Activated CD4-positive, alpha-beta T cell treated with anti-CD3 and anti-CD28 coated beads for 36 hours (primary cell): ENCODE measurements around the gene FGD5. TPM values are rescaled to one million over a fixed set of nuclear protein-coding genes. Genes with fewer than 3 reads are reported as not detected.

ENCODE experiments used
- ATAC-seq: fragments of 200-7000 bp; cut with Tn5 transposase; one replicate; pipeline ENCODE4 v1.10.0; 2021; ENCODE audit warnings: mild to moderate bottlenecking, moderate library complexity
- CTCF ChIA-PET: fragments of 350-600 bp; sonication (Branson Sonifier 250); formaldehyde crosslinking; loops from one replicate; lab custom pipeline; 2021; ENCODE audit warnings: antibody characterized with exemption; lab: Charles Lee
- POLR2A ChIA-PET: fragments of 350-600 bp; sonication (Branson Sonifier 250); formaldehyde crosslinking; loops from one replicate; lab custom pipeline; 2021; ENCODE audit warnings: antibody characterized with exemption, inconsistent platforms; lab: Charles Lee
- DNase-seq: peaks from one replicate; pipeline ENCODE4 v3.0.0-alpha.2; 2020
- H3K27ac Mint-ChIP-seq: one replicate; pipeline ENCODE4 v1.8.0; 2021; ENCODE audit warnings: mixed read lengths
- H3K27me3 Mint-ChIP-seq: one replicate; pipeline ENCODE4 v1.8.0; 2021; ENCODE audit warnings: mixed read lengths
- H3K36me3 Mint-ChIP-seq: one replicate; pipeline ENCODE4 v1.8.0; 2021; ENCODE audit warnings: low read depth, mixed read lengths
- H3K4me1 Mint-ChIP-seq: one replicate; pipeline ENCODE4 v1.8.0; 2021; ENCODE audit warnings: mixed read lengths
- H3K4me3 Mint-ChIP-seq: one replicate; pipeline ENCODE4 v1.8.0; 2021; ENCODE audit warnings: mild to moderate bottlenecking, moderate library complexity, mixed read lengths
- H3K9me3 Mint-ChIP-seq: one replicate; pipeline ENCODE4 v1.8.0; 2021; ENCODE audit warnings: low read depth, mixed read lengths
- intact Hi-C, 2 experiments: fragments of 100-400 bp; cut with DNase I in 1 of 2; cut with micrococcal nuclease in 1 of 2; formaldehyde crosslinking; loops; one replicate each; pipeline versions ENCODE4 v1.14.2 to v1.15.1; 2022 to 2024; cut with DNase I, micrococcal nuclease
- total RNA-seq, 2 experiments: library from RNA; stranded (reverse); gene quantifications; one replicate each; pipeline ENCODE4 v1.2.3, GENCODE V29; 2021

FGD5 gene
- total RNA-seq, 2 experiments from 2014 or later, result 0.09 TPM; not detected in 1

DNA sequence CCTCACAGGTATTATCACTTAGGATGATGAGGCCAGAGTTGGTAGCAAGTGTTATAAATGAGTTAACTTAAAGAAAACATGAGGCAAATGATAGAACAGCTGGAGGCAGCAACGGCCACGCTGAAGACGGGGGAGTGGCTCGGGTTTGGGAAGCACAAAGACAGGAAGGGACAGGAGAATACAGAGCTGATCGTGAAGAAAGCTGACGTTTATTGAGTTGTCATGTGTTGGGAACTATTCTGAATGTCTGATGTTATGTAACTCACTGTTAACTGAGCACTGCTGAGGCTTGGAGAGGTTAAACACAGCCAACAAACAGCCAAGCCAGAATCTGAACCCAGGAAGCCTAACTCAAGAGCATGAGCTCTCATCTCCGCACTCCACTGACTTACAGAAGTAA is 42.3 kb downstream of the FGD5 start:
- POLR2A ChIA-PET, result interaction anchor here (0.6 kb wide), 1 partner anchor 57 kb away, joined by 4 read pairs; no protein-coding TSS in a partner anchor

DNA sequence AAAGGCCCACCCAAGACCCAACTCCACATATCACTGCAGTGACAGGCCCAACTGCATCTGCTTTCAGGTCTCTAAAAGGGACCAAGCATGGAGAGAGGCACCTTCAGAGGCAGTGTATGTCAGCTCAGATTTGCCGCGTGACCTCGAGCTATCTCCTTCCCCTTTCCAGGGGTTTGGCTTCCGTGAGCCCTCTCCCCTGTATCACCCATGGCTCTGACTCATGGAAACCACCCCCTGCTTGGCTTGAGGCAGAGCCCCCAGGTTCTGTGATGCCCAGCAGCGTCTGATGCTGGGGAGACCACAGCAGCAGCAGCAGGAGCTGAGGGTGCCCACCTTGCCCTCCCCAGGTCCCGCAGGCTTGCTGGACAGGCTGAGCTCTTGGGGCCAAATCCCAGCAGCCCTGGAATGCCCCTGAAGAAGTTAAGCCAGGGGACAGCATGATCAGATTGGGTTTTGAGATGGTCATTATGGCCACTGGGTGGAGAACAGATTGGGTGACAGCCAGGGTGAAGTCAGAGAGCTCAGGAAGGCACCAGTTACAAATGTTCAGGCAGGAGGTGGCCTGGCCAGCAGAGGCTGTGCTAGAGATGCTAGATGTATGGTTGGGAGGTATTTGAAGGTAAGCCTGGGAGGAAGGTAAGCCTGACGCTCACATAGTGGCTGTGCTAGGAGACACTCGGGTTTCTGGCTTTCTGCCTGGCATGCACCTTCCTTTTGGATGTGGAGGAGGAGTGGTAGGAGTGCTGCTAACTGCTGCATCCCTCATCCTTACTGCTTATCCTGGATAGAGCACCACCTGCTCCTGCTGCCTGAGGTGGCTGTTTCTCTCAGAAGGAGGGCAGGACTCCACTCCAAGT is 42.9 kb downstream of the FGD5 start:
- Mint-ChIP-seq H3K27ac (no peak overlapping the region), H3K4me3 (no peak overlapping the region), H3K4me1 (no peaks in the 10 kb centered on the region), H3K36me3 (no peaks in the 10 kb centered on the region), H3K27me3 (peaks cover 5% of the 10 kb centered on the region), H3K9me3 (no peaks in the 10 kb centered on the region)
- ChIA-PET POLR2A (no interaction called here), CTCF (interaction anchor here (2.1 kb wide), 1 partner anchor 59 kb away, joined by 5 read pairs; no protein-coding TSS in a partner anchor)
- intact Hi-C loops, result no loop called here
- DNase-seq, result no peak
- no peak for ATAC-seq

More for the DNA sequence above, 42.3 kb downstream of the FGD5 start:
- intact Hi-C loops, result no loop called here
- CTCF ChIA-PET, result interaction anchor here (2.1 kb wide), 1 partner anchor 60 kb away, joined by 5 read pairs; no protein-coding TSS in a partner anchor
- H3K27ac Mint-ChIP-seq, result no peak overlapping the region
- H3K27me3 Mint-ChIP-seq, result peaks cover 5% of the 10 kb centered on the region
- H3K4me1 Mint-ChIP-seq, result no peaks in the 10 kb centered on the region
- ATAC-seq, result no peak
- H3K4me3 Mint-ChIP-seq, result no peak overlapping the region
- no peak for DNase-seq
- H3K9me3 Mint-ChIP-seq, result no peaks in the 10 kb centered on the region
- H3K36me3 Mint-ChIP-seq, result no peaks in the 10 kb centered on the region

DNA sequence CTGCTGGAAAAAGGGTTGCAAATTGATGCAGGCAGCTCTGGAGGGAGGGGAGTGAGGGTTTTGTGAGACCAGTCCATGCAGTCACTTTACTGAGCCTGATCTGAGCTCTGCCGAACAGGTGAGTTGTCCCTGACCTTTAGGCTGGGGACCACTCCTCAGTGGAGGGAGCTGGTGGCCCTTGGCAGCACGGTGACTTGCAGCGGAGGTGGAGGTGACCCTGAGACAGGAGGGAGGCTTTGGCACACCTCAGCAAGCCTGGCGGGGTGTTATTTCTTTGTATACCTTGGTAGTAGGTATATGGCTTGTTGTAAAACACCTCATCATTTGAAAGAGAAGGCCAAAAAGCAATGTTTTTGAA is 43.5 kb downstream of the FGD5 start:
- ChIA-PET POLR2A (no interaction called here), CTCF (interaction anchor here (2.1 kb wide), 1 partner anchor 59 kb away, joined by 5 read pairs; no protein-coding TSS in a partner anchor)
- H3K9me3 Mint-ChIP-seq, result no peaks in the 10 kb centered on the region
- no peak for ATAC-seq
- DNase-seq, result no peak
- no peaks in the 10 kb centered on the region for H3K36me3 Mint-ChIP-seq
- no peak overlapping the region for H3K27ac Mint-ChIP-seq
- no peak overlapping the region for H3K4me3 Mint-ChIP-seq
- intact Hi-C loops, result no loop called here
- no peaks in the 10 kb centered on the region for H3K4me1 Mint-ChIP-seq
- peaks cover 5% of the 10 kb centered on the region for H3K27me3 Mint-ChIP-seq

DNA sequence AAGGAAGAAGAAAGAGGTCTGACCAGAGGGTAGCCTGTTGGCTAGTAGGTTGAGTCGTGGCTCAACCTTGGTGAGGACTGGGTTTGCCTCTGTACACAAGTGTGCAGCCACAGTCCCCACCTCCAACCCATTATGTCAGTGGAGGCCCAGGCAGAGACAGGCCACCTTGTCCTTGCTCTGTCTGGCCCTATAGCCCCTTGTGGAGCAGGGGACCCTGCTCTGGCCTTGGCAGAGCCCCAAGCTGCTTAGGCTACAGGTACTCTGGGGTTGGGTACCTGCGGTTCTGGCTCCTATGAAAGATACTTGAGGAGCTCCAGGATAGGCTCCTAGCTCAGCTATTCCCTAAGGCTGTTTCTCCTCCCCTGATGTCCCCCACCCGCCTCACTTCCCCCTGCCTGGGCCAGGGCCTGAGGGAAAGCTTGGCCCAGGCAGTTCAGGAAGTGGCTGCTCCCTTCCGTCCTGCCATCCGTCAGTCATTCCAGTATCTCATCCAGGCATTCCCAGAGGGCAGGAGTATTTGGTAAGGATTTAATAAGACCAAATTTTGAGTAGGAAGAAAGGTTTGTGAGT is 44.0 kb downstream of the FGD5 start:
- Mint-ChIP-seq H3K27me3 (peaks cover 5% of the 10 kb centered on the region), H3K4me3 (no peak overlapping the region), H3K27ac (no peak overlapping the region), H3K36me3 (no peaks in the 10 kb centered on the region), H3K4me1 (no peaks in the 10 kb centered on the region), H3K9me3 (no peaks in the 10 kb centered on the region)
- DNase-seq (no peak), ATAC-seq (no peak)
- intact Hi-C loops, result no loop called here
- ChIA-PET CTCF (no interaction called here), POLR2A (no interaction called here)

DNA sequence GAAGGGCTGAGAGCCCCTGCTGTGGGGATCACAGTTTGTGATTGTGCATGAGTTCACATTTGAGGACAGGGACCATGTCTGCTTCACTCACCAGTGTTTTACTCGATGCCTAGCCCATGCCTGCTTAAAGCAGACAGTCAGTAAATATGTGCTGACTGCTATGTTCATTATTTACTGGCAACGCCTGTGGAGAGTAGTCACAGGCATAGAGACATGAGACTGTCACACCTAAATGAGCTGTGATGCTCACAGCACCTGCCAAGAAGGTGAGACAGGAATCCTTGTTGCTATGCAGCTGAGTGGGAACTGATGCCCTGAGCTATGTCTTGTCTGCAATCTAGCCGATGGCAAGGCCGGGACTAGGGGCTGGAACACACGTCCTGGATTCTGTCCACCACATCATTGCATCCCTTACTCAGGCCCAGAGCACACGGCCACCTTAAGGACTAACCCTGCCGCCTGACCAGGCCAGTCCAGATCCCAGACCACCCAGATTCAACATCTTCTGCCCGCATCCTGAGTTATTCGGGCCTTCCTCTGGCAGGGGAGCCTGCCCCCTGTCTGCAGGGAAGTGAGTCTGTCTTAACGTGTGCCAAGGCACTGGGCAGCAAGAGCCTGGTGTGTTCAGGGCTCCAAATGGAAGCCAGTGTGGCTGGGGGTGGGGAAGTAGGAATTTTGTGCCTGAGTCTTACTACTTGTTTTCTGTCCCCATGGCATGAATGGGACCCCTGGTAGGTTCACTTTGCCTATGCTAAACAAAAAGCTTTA is 44.8 kb downstream of the FGD5 start:
- POLR2A ChIA-PET, result no interaction called here
- Mint-ChIP-seq H3K36me3 (no peaks in the 10 kb centered on the region), H3K4me1 (no peaks in the 10 kb centered on the region), H3K9me3 (no peaks in the 10 kb centered on the region), H3K27me3 (no peaks in the 10 kb centered on the region), H3K27ac (no peak overlapping the region), H3K4me3 (no peak overlapping the region)
- ATAC-seq, result no peak
- intact Hi-C loops, result no loop called here
- CTCF ChIA-PET, result no interaction called here
- DNase-seq, result no peak

DNA sequence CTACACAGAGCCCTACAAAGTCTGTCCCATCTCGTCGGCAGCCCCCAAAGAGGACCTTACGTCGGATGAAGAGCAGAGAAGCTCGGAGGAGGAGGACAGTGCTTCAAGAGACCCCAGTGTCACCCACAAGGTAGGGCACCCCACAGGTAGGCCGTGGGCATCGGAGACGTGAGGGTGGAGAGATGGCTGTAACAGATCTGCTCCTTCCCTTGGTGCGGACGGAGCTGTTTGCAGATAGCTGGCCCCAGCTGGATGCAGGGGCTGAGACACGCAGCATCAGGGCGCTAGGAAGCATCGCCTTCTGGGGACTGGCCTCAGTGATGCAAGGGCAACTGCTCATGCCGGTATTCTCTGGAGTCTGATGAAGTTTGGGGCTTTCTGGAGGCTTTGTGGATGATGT is 45.4 kb downstream of the FGD5 start:
- ATAC-seq, result no peak
- Mint-ChIP-seq H3K4me3 (no peak overlapping the region), H3K27ac (no peak overlapping the region), H3K36me3 (no peaks in the 10 kb centered on the region), H3K27me3 (no peaks in the 10 kb centered on the region), H3K9me3 (no peaks in the 10 kb centered on the region), H3K4me1 (no peaks in the 10 kb centered on the region)
- intact Hi-C loops, result no loop called here
- DNase-seq, result no peak
- ChIA-PET POLR2A (interaction anchor here (0.5 kb wide), 1 partner anchor 15 kb away, joined by 3 read pairs; no protein-coding TSS in a partner anchor), CTCF (interaction anchor here (0.8 kb wide), 1 partner anchor 19 kb away, joined by 3 read pairs; no protein-coding TSS in a partner anchor)

DNA sequence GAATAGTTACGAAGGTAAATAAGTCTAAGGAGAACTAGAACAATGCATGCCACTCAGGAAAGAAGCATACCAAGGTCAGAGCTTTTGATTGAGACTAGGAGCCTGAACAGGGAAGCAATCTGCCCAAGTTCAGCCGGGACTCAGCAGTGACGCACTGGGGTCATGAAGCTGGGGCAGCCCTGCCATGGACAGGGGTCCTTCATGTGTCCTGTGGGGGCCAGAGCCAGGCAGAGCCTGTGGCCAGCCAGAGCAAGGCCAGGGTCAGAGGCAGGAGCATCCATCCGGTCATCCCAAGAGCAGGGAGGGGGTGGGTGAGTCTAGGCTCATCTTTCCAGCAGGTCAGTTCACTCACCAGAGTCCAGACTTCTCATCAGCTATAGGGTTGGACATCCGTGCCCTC is 47.9 kb downstream of the FGD5 start:
- ChIA-PET POLR2A (no interaction called here), CTCF (no interaction called here)
- H3K27ac Mint-ChIP-seq, result no peak overlapping the region
- no peaks in the 10 kb centered on the region for H3K27me3 Mint-ChIP-seq
- H3K36me3 Mint-ChIP-seq, result no peaks in the 10 kb centered on the region
- no peak overlapping the region for H3K4me3 Mint-ChIP-seq
- no peak for DNase-seq
- H3K9me3 Mint-ChIP-seq, result no peaks in the 10 kb centered on the region
- no peak for ATAC-seq
- intact Hi-C loops, result no loop called here
- no peaks in the 10 kb centered on the region for H3K4me1 Mint-ChIP-seq

DNA sequence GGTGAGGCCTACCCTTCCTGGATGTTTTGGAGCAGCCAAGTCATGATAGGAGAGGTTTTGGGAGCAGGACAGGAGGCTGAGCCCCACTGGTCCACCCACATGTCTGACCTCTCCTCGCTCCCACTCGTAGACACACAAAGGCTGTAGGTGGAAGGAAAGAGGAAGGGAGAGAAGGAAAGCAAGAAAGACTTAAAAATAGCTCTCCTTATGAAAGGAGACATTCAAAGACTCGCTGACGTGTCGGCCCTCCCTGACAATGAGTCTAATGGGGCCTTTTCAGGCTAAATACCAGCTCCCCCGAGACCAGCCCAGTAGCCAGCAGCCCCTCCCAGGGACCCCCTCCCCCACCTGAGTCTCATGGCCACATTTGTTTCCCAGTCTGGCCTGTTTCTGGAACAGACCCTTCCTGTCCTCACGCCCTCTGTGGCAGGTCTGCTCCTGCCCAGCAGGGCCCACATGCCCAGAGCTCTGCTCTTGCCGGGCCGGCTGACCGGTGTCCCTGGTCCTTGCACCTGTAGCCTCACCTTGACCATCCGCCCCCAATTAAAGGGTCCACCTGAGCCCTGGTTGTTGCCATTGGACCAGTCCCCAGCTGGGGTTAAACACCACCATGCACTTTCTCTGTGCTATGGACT is 49.3 kb downstream of the FGD5 start:
- intact Hi-C loops, result no loop called here
- ATAC-seq, result no peak
- Mint-ChIP-seq H3K9me3 (no peaks in the 10 kb centered on the region), H3K4me1 (no peaks in the 10 kb centered on the region), H3K36me3 (no peaks in the 10 kb centered on the region), H3K4me3 (no peak overlapping the region), H3K27me3 (no peaks in the 10 kb centered on the region), H3K27ac (no peak overlapping the region)
- POLR2A ChIA-PET, result no interaction called here
- CTCF ChIA-PET, result interaction anchor here (0.6 kb wide), 1 partner anchor 87 kb away, joined by 3 read pairs; no protein-coding TSS in a partner anchor
- DNase-seq, result no peak

DNA sequence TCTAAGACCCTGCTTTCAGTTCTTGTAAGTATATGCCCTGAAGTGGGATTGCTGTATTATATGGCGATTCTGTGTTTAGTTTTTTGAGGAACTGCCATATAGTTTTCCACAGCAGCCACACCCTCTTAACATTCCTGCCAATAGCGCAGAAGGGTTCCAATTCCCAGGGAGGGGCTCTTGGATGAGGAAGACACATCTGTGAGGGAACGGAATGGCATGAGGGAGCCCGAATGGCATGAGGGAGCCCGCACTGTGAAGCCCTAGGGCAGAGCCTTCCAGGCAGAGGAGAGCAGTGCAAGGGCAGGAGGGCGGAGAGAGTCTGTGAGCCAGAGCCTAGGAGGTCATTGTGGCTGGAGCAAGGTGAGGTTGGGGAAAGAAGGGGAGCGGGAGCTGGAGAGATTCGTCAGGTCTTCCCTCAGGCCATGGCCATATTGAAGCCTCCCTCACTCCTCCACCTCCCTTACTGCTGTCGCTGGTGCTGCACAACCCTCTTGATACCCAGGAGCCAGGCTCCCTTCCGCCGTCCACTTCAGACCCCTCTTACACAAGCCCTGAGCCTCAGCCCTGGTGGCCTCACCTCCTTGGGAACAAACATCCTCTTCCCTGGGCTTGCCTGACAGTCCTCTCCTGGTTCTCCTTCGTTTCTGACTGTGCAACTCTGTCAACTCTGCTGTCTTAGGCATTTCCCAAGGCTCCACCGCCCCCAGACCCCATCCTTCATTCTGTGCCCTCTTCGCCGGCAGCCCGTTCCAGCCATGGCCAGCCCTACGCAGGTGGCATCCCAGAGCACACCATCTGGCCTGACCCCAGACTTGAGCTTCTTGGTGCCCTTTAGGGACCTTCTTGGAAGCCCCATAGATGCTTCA is 51.4 kb downstream of the FGD5 start:
- Mint-ChIP-seq H3K36me3 (no peaks in the 10 kb centered on the region), H3K4me1 (no peaks in the 10 kb centered on the region), H3K9me3 (no peaks in the 10 kb centered on the region), H3K27me3 (no peaks in the 10 kb centered on the region), H3K4me3 (no peak overlapping the region), H3K27ac (no peak overlapping the region)
- DNase-seq, result no peak
- CTCF ChIA-PET, result interaction anchor here (0.6 kb wide), 1 partner anchor 140 kb away, joined by 3 read pairs; no protein-coding TSS in a partner anchor
- no peak for ATAC-seq
- POLR2A ChIA-PET, result no interaction called here
- intact Hi-C loops, result no loop called here

DNA sequence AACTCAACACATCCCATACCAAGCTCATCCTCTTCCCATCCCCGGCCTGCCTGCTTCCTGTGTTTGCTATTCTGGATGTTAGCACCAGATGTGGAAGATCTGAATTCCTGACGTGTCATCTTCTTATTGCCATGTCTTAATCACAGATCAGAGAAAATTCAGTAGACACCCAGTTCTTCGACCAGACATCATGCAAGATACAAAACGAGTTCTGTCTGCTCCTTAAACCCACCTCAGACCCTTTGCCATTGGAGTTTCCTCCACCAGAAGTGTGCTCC is 52.0 kb downstream of the FGD5 start:
- Mint-ChIP-seq H3K36me3 (no peaks in the 10 kb centered on the region), H3K27ac (no peak overlapping the region), H3K4me3 (no peak overlapping the region), H3K9me3 (no peaks in the 10 kb centered on the region), H3K4me1 (no peaks in the 10 kb centered on the region), H3K27me3 (no peaks in the 10 kb centered on the region)
- ChIA-PET POLR2A (no interaction called here), CTCF (interaction anchor here (0.6 kb wide), 1 partner anchor 141 kb away, joined by 3 read pairs; no protein-coding TSS in a partner anchor)
- intact Hi-C loops, result no loop called here
- DNase-seq (no peak), ATAC-seq (no peak)
